Cardiac muscle cell (in vitro differentiated cells and primary cell): ENCODE results near the gene DTX1. TPM values are rescaled to one million over a fixed set of nuclear protein-coding genes. Genes with fewer than 3 reads are reported as not detected.

ENCODE experiments used
- DNase-seq, 2 donors: peaks; one replicate each; pipeline versions ENCODE4 v3.0.0 to v3.0.0-alpha.2; 2010 to 2017; ENCODE audit warnings: low read depth in 1 of 2, low spot score in 1 of 2
- H3K27ac ChIP-seq: fragments of 200-600 bp; sonication (generic); 2 replicates; pipeline ENCODE4 v1.5.1; 2016
- H3K27me3 ChIP-seq: fragments of 200-600 bp; sonication (generic); 2 replicates; pipeline ENCODE4 v1.6.0; 2016; ENCODE audit warnings: control low read depth
- H3K36me3 ChIP-seq: fragments of 200-600 bp; sonication (generic); 2 replicates; pipeline ENCODE4 v1.5.1; 2016; ENCODE audit warnings: control low read depth
- H3K4me1 ChIP-seq: fragments of 200-600 bp; sonication (generic); 2 replicates; pipeline ENCODE4 v1.8.1; 2017; ENCODE audit warnings: low read depth, mild to moderate bottlenecking, mixed run types
- H3K4me3 ChIP-seq: fragments of 200-600 bp; sonication (generic); 2 replicates; pipeline ENCODE4 v1.5.1; 2016; ENCODE audit warnings: mild to moderate bottlenecking
- H3K9me3 ChIP-seq: fragments of 200-600 bp; sonication (generic); 2 replicates; pipeline ENCODE4 v1.5.1; 2017; ENCODE audit warnings: low read depth, mild to moderate bottlenecking, control low read depth
- CTCF ChIP-seq: IDR thresholded peaks from 2 replicates; pipeline ENCODE4 v1.5.1; 2012; ENCODE audit warnings: low read depth, mild to moderate bottlenecking, low read length
- polyA plus RNA-seq: library from polyadenylated mRNA; unstranded; fragments of >200 nt; fragmentation: Nextera tagmentation; extraction: Ambion mirVana; gene quantifications from 2 replicates; pipeline ENCODE4 v1.2.1, GENCODE V29; 2016
- total RNA-seq: library from RNA; depleted of rRNA; stranded (reverse); fragments of >200 nt; gene quantifications from 2 replicates; pipeline ENCODE4 v1.2.3, GENCODE V29; 2016

Gene DTX1
- total and polyA plus RNA-seq, 2 experiments from 2014 or later, result 0.46 to 0.48 TPM

- peaks cover 11% of the 10 kb centered on the region for H3K27me3 ChIP-seq
- H3K4me1 ChIP-seq, result no peaks in the 10 kb centered on the region
- DNase-seq, result no peak
- no peak overlapping the region for H3K4me3 ChIP-seq
- no peak for TF ChIP-seq CTCF
- no peaks in the 10 kb centered on the region for H3K9me3 ChIP-seq
- no peaks in the 10 kb centered on the region for H3K36me3 ChIP-seq
- H3K27ac ChIP-seq, result no peak overlapping the region
These were observed 48.5 kb downstream of the DTX1 start for GRCh38 chr12:113104953-113105510.

GRCh38 chr12:113105606-113106271 is 49.2 kb downstream of the DTX1 start:
- no peak for DNase-seq
- Histone ChIP-seq H3K9me3 (no peaks in the 10 kb centered on the region), H3K4me3 (no peak overlapping the region)

GRCh38 chr12:113106361-113106760 is 49.8 kb downstream of the DTX1 start:
- TF ChIP-seq CTCF, result no peak
- H3K4me3 ChIP-seq, result no peak overlapping the region

More at GRCh38 chr12:113105606-113106271, 49.2 kb downstream of the DTX1 start:
- H3K27me3 ChIP-seq, result peaks cover 11% of the 10 kb centered on the region
- H3K4me1 ChIP-seq, result no peaks in the 10 kb centered on the region
- no peak overlapping the region for H3K27ac ChIP-seq
- no peak for TF ChIP-seq CTCF
- H3K36me3 ChIP-seq, result no peaks in the 10 kb centered on the region

GRCh38 chr12:113108308-113108707 is 51.8 kb downstream of the DTX1 start:
- peaks cover 11% of the 10 kb centered on the region for H3K27me3 ChIP-seq
- H3K4me3 ChIP-seq, result no peak overlapping the region
- H3K4me1 ChIP-seq, result no peaks in the 10 kb centered on the region
- TF ChIP-seq CTCF, result no peak
- no peaks in the 10 kb centered on the region for H3K36me3 ChIP-seq
- H3K27ac ChIP-seq, result no peak overlapping the region
- no peaks in the 10 kb centered on the region for H3K9me3 ChIP-seq
- no peak for DNase-seq

More at GRCh38 chr12:113106361-113106760, 49.8 kb downstream of the DTX1 start:
- no peaks in the 10 kb centered on the region for H3K36me3 ChIP-seq
- no peaks in the 10 kb centered on the region for H3K4me1 ChIP-seq
- DNase-seq, result no peak
- H3K27me3 ChIP-seq, result peaks cover 11% of the 10 kb centered on the region
- H3K9me3 ChIP-seq, result no peaks in the 10 kb centered on the region
- no peak overlapping the region for H3K27ac ChIP-seq

- no peaks in the 10 kb centered on the region for H3K9me3 ChIP-seq
- H3K36me3 ChIP-seq, result no peaks in the 10 kb centered on the region
- H3K4me1 ChIP-seq, result no peaks in the 10 kb centered on the region
- H3K27me3 ChIP-seq, result peaks cover 1% of the 10 kb centered on the region
- H3K4me3 ChIP-seq, result no peak overlapping the region
- no peak overlapping the region for H3K27ac ChIP-seq
- no peak for TF ChIP-seq CTCF
- DNase-seq, result no peak
These were observed 52.8 kb downstream of the DTX1 start for GRCh38 chr12:113109360-113109759.
